PC-3 (cell line): ENCODE results near the gene TK2. TPM values are rescaled to one million over a fixed set of nuclear protein-coding genes. Genes with fewer than 3 reads are reported as not detected.
A peak's percentile ranks its signal among the peaks of the same experiment; 100 is the strongest.

ENCODE experiments used
- ATAC-seq: fragments of 200-7000 bp; cut with Tn5 transposase; 2 replicates; pipeline ENCODE4 v1.9.1; 2020; ENCODE audit warnings: mild to moderate bottlenecking, moderate library complexity
- BruUV-seq: library from RNA; stranded (reverse); fragments of 400-500 nt; replicated peaks from 2 replicates; lab custom pipeline; 2021; lab: Mats Ljungman, UMichigan
- CTCF ChIA-PET: fragments of 300-600 bp; sonication (Branson Sonifier 250); formaldehyde crosslinking; loops from one replicate; lab custom pipeline; 2022; ENCODE audit warnings: antibody characterized with exemption; lab: Charles Lee
- POLR2A ChIA-PET: fragments of 300-600 bp; sonication (Branson Sonifier 250); formaldehyde crosslinking; loops from one replicate; lab custom pipeline; 2022; ENCODE audit warnings: antibody characterized with exemption; ENCODE audit not compliant: unreplicated experiment; lab: Charles Lee
- DNase-seq: peaks from one replicate; pipeline ENCODE4 v3.0.0-alpha.2; 2015
- H2AFZ ChIP-seq: fragments of 300-600 bp; sonication (generic); 2 replicates; pipeline ENCODE4 v1.6.0; 2016; ENCODE audit warnings: antibody characterized with exemption, low read length
- H3F3A ChIP-seq: fragments of 300-600 bp; sonication (generic); one replicate; pipeline ENCODE4 v1.6.0; 2017; ENCODE audit warnings: antibody characterized with exemption, low read length, control low read depth, mild to moderate bottlenecking; ENCODE audit not compliant: unreplicated experiment
- H3K27ac ChIP-seq: fragments of 300-600 bp; sonication (generic); 2 replicates; pipeline ENCODE4 v1.5.1; 2016; ENCODE audit warnings: mild to moderate bottlenecking, low read length
- H3K27me3 ChIP-seq: fragments of 300-600 bp; sonication (generic); 2 replicates; pipeline ENCODE4 v1.6.1; 2016; ENCODE audit warnings: low read length, mixed read lengths
- H3K36me3 ChIP-seq: fragments of 300-600 bp; sonication (generic); 2 replicates; pipeline ENCODE4 v1.6.1; 2016; ENCODE audit warnings: low read depth, mixed run types, low read length, mixed read lengths
- H3K4me1 ChIP-seq: fragments of 300-600 bp; sonication (generic); 2 replicates; pipeline ENCODE4 v1.5.1; 2016; ENCODE audit warnings: low read length; ENCODE audit not compliant: insufficient read depth
- H3K4me2 ChIP-seq: fragments of 300-600 bp; sonication (generic); 2 replicates; pipeline ENCODE4 v1.6.0; 2016; ENCODE audit warnings: low read length
- H3K4me3 ChIP-seq: fragments of 300-600 bp; sonication (generic); 2 replicates; pipeline ENCODE4 v1.5.1; 2016; ENCODE audit warnings: mild to moderate bottlenecking, low read length, mixed read lengths
- H3K79me2 ChIP-seq: fragments of 300-600 bp; sonication (generic); 2 replicates; pipeline ENCODE4 v1.6.1; 2017; ENCODE audit warnings: low read length, mixed read lengths
- H3K9ac ChIP-seq: fragments of 300-600 bp; sonication (generic); 2 replicates; pipeline ENCODE4 v1.6.0; 2016; ENCODE audit warnings: mild to moderate bottlenecking, low read length
- H3K9me2 ChIP-seq: fragments of 300-600 bp; sonication (generic); replicated peaks from 2 replicates; pipeline ENCODE4 v1.6.1; 2016; ENCODE audit warnings: mixed run types, low read length, mixed read lengths
- H3K9me3 ChIP-seq: fragments of 300-600 bp; sonication (generic); 2 replicates; pipeline ENCODE4 v1.6.1; 2016; ENCODE audit warnings: low read length, mixed read lengths
- H4K20me1 ChIP-seq: fragments of 300-600 bp; sonication (generic); 2 replicates; pipeline ENCODE4 v1.6.1; 2016; ENCODE audit warnings: low read length, mixed read lengths
- EZH2 ChIP-seq: fragments of 300-600 bp; sonication (generic); IDR thresholded peaks from one replicate; pipeline ENCODE4 v1.6.1; 2017; ENCODE audit warnings: antibody characterized with exemption, mild to moderate bottlenecking, low read length; ENCODE audit not compliant: unreplicated experiment
- EZH2phosphoT487 ChIP-seq: fragments of 300-600 bp; sonication (generic); IDR thresholded peaks from 2 replicates; pipeline ENCODE4 v1.6.1; 2018; ENCODE audit warnings: mild to moderate bottlenecking, antibody characterized with exemption, low read length, borderline replicate concordance
- intact Hi-C: fragments of 100-400 bp; cut with micrococcal nuclease; formaldehyde crosslinking; loops from 2 replicates; pipeline ENCODE4 v1.9.0; 2023
- total RNA-seq: library from RNA; depleted of rRNA; stranded (reverse); fragments of >200 nt; gene quantifications from 2 replicates; pipeline ENCODE4 v1.2.3, GENCODE V29; 2014
- TF ChIP-seq, protein P1 (sequence below): fragments of 300-600 bp; sonication (generic); conservative IDR thresholded peaks from 2 replicates; pipeline ENCODE4 v1.5.1; 2017; ENCODE audit warnings: antibody characterized with exemption, low read depth, mild to moderate bottlenecking, low read length

The TK2 gene
- total RNA-seq, 1 experiment from 2014 or later = 8.3 TPM

DNA sequence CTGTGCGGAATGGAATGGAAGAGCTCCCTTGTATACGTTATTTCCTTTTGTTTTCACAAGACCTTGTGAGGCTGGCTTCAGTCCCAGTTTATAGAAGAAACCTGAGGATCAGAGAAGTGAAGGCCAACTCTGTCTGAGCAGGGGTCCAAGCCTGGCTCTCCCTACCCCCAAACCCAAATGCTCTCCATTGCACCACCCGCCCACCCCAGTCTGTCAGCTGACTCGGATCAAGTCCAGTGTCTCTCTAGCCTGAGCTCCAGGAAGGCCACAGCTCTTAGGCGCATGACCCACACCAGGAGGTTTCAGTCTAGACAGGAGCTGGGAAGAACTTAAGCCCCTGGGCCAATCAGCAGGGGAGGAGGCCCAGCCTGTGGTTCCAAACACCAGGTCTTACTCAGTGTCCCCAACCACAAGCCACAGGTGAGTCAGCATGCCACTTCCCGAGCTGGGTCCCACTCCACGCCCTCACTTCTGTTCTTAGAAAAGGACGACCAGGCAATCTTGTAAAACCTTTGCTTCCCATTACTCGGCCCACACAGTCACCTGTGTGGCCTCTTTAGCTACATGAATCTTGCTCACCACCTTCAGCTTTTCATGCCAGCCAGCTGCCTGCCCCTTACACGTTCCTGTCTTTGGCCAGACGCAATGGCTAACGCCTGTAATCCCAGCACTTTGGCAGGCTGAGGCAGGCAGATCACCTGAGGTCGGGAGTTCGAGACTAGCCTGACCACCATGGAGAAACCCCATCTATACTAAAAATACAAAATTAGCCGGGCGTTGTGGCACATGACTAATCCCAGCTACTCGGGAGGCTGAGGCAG is 27.8 kb downstream of the TK2 start:
- intact Hi-C loops = loop anchor here (2.0 kb wide), 1 partner anchor 29 kb away; the partner anchor contains the start of gene TK2
- Histone ChIP-seq H3K9ac (no peak overlapping the region), H3K9me2 (no peaks in the 10 kb centered on the region), H3K27ac (peak overlapping the region; percentile 67), H3K4me2 (peak overlapping the region; percentile 66), H2AFZ (no peak overlapping the region), H3K4me3 (no peak overlapping the region), H3K27me3 (no peaks in the 10 kb centered on the region), H3K36me3 (no peaks in the 10 kb centered on the region), H4K20me1 (no peaks in the 10 kb centered on the region), H3K79me2 (no peaks in the 10 kb centered on the region), H3K9me3 (no peaks in the 10 kb centered on the region), H3K4me1 (peaks cover 25% of the 10 kb centered on the region), H3F3A (no peaks in the 10 kb centered on the region)
- no peak for TF ChIP-seq EZH2
- 0 out of 2 replicates have a peak, but pooled peaks have one; percentile 66 for TF ChIP-seq EZH2phosphoT487
- peak; percentile 94 for ATAC-seq
- ChIA-PET CTCF (interaction anchor here (1.5 to 1.8 kb wide), 2 partner anchors 10 to 14 kb away, joined by 5 to 7 read pairs; no protein-coding TSS in a partner anchor), POLR2A (interaction anchor here (0.6 to 1.2 kb wide), 4 partner anchors 10 to 1041 kb away, joined by 3 to 12 read pairs (median 4); no protein-coding TSS in a partner anchor)
- DNase-seq = peak; percentile 95
- no TSS peak for BruUV-seq

DNA sequence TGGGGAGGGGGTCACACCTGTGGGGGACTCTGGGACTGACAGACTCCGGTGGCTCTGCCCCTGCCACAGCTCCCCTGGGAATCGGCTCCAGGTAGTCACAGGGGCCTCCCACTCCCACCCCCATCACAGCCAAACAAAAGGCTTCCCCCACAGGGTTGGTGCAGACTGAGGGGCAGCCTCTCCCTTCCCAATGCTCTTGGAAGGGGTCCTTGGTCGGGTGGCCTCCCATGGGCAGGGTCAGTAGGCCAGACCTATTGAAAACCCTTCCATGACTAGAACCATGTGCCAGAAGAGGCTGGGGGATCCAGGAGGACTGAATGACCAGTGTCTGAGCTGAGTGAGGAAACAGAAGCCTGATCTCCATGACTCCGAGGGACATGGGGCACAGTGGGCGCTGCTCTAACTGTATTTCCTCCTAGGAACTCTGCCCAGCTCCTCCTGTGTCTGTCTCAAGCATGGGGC is 28.6 kb downstream of the TK2 start:
- ChIA-PET CTCF (interaction anchor here (1.5 to 1.8 kb wide), 2 partner anchors 9 to 13 kb away, joined by 5 to 7 read pairs; no protein-coding TSS in a partner anchor), POLR2A (no interaction called here)
- no peaks in the 10 kb centered on the region for H4K20me1 ChIP-seq
- peaks cover 32% of the 10 kb centered on the region for H3K4me1 ChIP-seq
- intact Hi-C loops = no loop called here
- peak overlapping the region; percentile 66 for H3K4me2 ChIP-seq
- DNase-seq (no peak), ATAC-seq (no peak)
- no peaks in the 10 kb centered on the region for H3K36me3 ChIP-seq
- H2AFZ ChIP-seq = no peak overlapping the region
- H3K9me3 ChIP-seq = no peaks in the 10 kb centered on the region
- peak overlapping the region; percentile 67; the same call in 1 of the 2 replicates for H3K27ac ChIP-seq
- no TSS peak for BruUV-seq
- H3K79me2 ChIP-seq = no peaks in the 10 kb centered on the region
- H3K9ac ChIP-seq = no peak overlapping the region
- no peaks in the 10 kb centered on the region for H3K9me2 ChIP-seq
- TF ChIP-seq, protein P1, sequence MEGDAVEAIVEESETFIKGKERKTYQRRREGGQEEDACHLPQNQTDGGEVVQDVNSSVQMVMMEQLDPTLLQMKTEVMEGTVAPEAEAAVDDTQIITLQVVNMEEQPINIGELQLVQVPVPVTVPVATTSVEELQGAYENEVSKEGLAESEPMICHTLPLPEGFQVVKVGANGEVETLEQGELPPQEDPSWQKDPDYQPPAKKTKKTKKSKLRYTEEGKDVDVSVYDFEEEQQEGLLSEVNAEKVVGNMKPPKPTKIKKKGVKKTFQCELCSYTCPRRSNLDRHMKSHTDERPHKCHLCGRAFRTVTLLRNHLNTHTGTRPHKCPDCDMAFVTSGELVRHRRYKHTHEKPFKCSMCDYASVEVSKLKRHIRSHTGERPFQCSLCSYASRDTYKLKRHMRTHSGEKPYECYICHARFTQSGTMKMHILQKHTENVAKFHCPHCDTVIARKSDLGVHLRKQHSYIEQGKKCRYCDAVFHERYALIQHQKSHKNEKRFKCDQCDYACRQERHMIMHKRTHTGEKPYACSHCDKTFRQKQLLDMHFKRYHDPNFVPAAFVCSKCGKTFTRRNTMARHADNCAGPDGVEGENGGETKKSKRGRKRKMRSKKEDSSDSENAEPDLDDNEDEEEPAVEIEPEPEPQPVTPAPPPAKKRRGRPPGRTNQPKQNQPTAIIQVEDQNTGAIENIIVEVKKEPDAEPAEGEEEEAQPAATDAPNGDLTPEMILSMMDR = no peak
- TF ChIP-seq EZH2 (no peak), EZH2phosphoT487 (no peak)
- no peak overlapping the region for H3K4me3 ChIP-seq
- no peaks in the 10 kb centered on the region for H3K27me3 ChIP-seq
- H3F3A ChIP-seq = no peaks in the 10 kb centered on the region

DNA sequence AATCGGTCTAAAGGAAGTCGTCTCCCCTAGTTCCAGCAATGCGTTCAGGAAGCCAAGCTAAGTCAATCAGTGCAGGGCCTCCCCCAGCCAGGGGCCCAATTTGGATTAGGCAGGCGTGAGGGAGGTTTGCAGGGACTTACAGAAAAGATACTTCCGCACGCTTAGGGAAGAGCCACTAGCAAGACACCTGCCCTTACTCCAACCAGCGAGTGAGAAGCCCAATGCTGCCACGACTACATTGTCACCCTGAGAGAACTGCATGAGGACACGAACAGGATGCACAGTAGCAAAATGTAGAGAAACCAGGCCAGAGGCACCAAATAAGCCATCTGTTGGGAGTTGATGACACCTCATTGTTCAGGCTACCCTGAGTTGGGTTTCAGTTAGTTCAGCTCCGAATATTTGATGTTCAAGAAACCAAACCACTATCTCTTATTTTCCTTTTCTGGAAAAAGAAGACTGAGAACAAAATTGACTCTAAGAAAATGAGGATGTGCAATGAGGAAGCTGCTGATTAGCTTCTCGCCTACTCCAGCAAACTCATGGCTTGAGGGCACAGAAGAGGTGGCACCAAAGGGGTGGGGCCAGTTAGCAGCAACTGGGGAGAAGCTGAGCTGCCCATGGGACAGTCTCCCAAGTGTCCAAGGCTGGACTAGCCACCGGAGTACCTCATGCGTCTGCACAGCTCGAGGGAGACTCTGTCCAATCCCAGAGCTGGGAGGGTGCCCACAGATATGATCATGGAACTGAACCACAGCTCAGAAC is 29.3 kb downstream of the TK2 start:
- ATAC-seq = no peak
- Histone ChIP-seq H3K9me2 (no peaks in the 10 kb centered on the region), H4K20me1 (no peaks in the 10 kb centered on the region), H3K4me3 (no peak overlapping the region), H3K4me1 (peaks cover 34% of the 10 kb centered on the region), H3K9ac (no peak overlapping the region), H3K4me2 (no peak overlapping the region), H3K27ac (no peak overlapping the region), H3K79me2 (no peaks in the 10 kb centered on the region), H2AFZ (no peak overlapping the region), H3F3A (no peaks in the 10 kb centered on the region), H3K27me3 (no peaks in the 10 kb centered on the region), H3K36me3 (no peaks in the 10 kb centered on the region), H3K9me3 (no peaks in the 10 kb centered on the region)
- CTCF ChIA-PET = no interaction called here
- DNase-seq = no peak
- BruUV-seq = no TSS peak
- intact Hi-C loops = no loop called here
- TF ChIP-seq EZH2phosphoT487 (no peak), EZH2 (no peak)
- TF ChIP-seq, protein P1 = no peak
- POLR2A ChIA-PET = no interaction called here
